Gastroesophageal sphincter (tissue), 4 donors: Measurements from ENCODE around the gene PBOV1. TPM values are rescaled to one million over a fixed set of nuclear protein-coding genes. Genes with fewer than 3 reads are reported as not detected.

ENCODE experiments used
- ATAC-seq: fragments of 150-250 bp; one replicate; pipeline ENCODE4 v1.9.1; 2016; ENCODE audit warnings: mild to moderate bottlenecking, moderate library complexity
- H3K27ac ChIP-seq, 4 donors: fragments of 200-600 bp; sonication (generic) in 3 of 4; 1 replicate in 3 of 4; 2 replicates in 1 of 4; pipeline ENCODE4 v1.5.1; 2016 to 2019
- H3K27me3 ChIP-seq: fragments of 200-600 bp; sonication (generic); one replicate; pipeline ENCODE4 v1.5.1; 2019
- H3K36me3 ChIP-seq, 2 donors: fragments of 200-600 bp; sonication (generic); one replicate each; pipeline ENCODE4 v1.5.1; 2019; ENCODE audit warnings: control low read depth in 1 of 2
- H3K4me1 ChIP-seq, 3 donors: fragments of 200-600 bp; sonication (generic); 1 replicate in 2 of 3; 2 replicates in 1 of 3; pipeline ENCODE4 v1.5.1; 2016 to 2019; ENCODE audit warnings: control low read depth in 2 of 3
- H3K4me3 ChIP-seq, 2 donors: fragments of 200-600 bp; sonication (generic); one replicate each; pipeline ENCODE4 v1.5.1; 2019; ENCODE audit warnings: mild to moderate bottlenecking in 1 of 2, moderate library complexity in 1 of 2
- H3K9me3 ChIP-seq, 3 donors: fragments of 200-600 bp; sonication (generic); one replicate each; pipeline ENCODE4 v1.5.1; 2017 to 2019; ENCODE audit warnings: control low read depth in 2 of 3
- CTCF ChIP-seq, 4 experiments: fragments of 200-600 bp in 2 of 4; fragments of 450-650 bp in 2 of 4; sonication (generic) in 1 of 4; IDR thresholded peaks; one replicate each; pipeline ENCODE4 v1.5.1; 2017 to 2019; ENCODE audit warnings: antibody characterized with exemption in 4 of 4, mild to moderate bottlenecking in 2 of 4, moderate library complexity in 2 of 4
- EP300 ChIP-seq: sonication (generic); formaldehyde crosslinking; IDR thresholded peaks from one replicate; pipeline ENCODE4 v1.6.1; 2017; ENCODE audit warnings: antibody characterized with exemption, mild to moderate bottlenecking
- POLR2A ChIP-seq, 2 donors: fragments of 450-650 bp; IDR thresholded peaks; one replicate each; pipeline ENCODE4 v1.6.1; 2017; ENCODE audit warnings: antibody characterized with exemption in 2 of 2, mild to moderate bottlenecking in 2 of 2, moderate library complexity in 1 of 2
- POLR2AphosphoS5 ChIP-seq: sonication (generic); formaldehyde crosslinking; IDR thresholded peaks from one replicate; pipeline ENCODE4 v1.6.1; 2017; ENCODE audit warnings: antibody characterized with exemption
- WGBS, 2 donors: methylation state at CpG; one replicate each; pipeline ENCODE4 v1.1.5; 2018; ENCODE audit warnings: low coverage in 1 of 2; 5-methylcytosine and 5-hydroxymethylcytosine counted together
- total RNA-seq, 4 donors: library from RNA; depleted of rRNA; stranded (reverse); fragments of >200 nt; gene quantifications; one replicate each; pipeline ENCODE4 v1.1.0, GENCODE V29; 2016

The PBOV1 gene
- total RNA-seq, 4 donors from 2014 or later: not detected

- no peak overlapping the region for H3K27ac ChIP-seq
- 92 to 96% methylated on average over 7 to 8 of the region's 8 CpGs for WGBS, 2 donors
- no peaks in the 10 kb centered on the region for H3K9me3 ChIP-seq
- no peak for ATAC-seq
- TF ChIP-seq POLR2AphosphoS5: no peak
- no peak for TF ChIP-seq EP300
- TF ChIP-seq POLR2A (IDR thresholded peaks at IDR 0.05): no peak
- no peak for TF ChIP-seq CTCF (IDR thresholded peaks at IDR 0.05)
- no peak overlapping the region for H3K4me3 ChIP-seq
- H3K36me3 ChIP-seq: no peaks in the 10 kb centered on the region
- H3K4me1 ChIP-seq: no peaks in the 10 kb centered on the region
- H3K27me3 ChIP-seq: no peaks in the 10 kb centered on the region
Measured at GRCh38 chr6:138227316-138227781, 9.1 kb upstream of the PBOV1 start.

- no peak for ATAC-seq
- H3K4me1 ChIP-seq: no peaks in the 10 kb centered on the region
- no peak overlapping the region for H3K4me3 ChIP-seq
- 81 to 85% methylated on average over 3 to 4 of the region's 4 CpGs for WGBS, 2 donors
- TF ChIP-seq POLR2A (IDR thresholded peaks at IDR 0.05) (no peak), POLR2AphosphoS5 (no peak), EP300 (no peak), CTCF (IDR thresholded peaks at IDR 0.05) (no peak)
- H3K36me3 ChIP-seq: no peaks in the 10 kb centered on the region
- no peaks in the 10 kb centered on the region for H3K9me3 ChIP-seq
- H3K27ac ChIP-seq: no peak overlapping the region
- no peaks in the 10 kb centered on the region for H3K27me3 ChIP-seq
Measured at GRCh38 chr6:138226700-138227315, 8.5 kb upstream of the PBOV1 start.

- ATAC-seq: no peak
- H3K27me3 ChIP-seq: no peaks in the 10 kb centered on the region
- H3K36me3 ChIP-seq: no peaks in the 10 kb centered on the region
- no peak for TF ChIP-seq POLR2AphosphoS5
- TF ChIP-seq EP300: no peak
- TF ChIP-seq CTCF (IDR thresholded peaks at IDR 0.05): no peak
- no peak for TF ChIP-seq POLR2A (IDR thresholded peaks at IDR 0.05)
- WGBS, 2 donors: 62 to 72% methylated on average over 2 to 3 of the region's 4 CpGs
- no peaks in the 10 kb centered on the region for H3K4me1 ChIP-seq
- H3K4me3 ChIP-seq: no peak overlapping the region
- no peak overlapping the region for H3K27ac ChIP-seq
- H3K9me3 ChIP-seq: no peaks in the 10 kb centered on the region
Measured at GRCh38 chr6:138225953-138226352, 7.7 kb upstream of the PBOV1 start.

- ATAC-seq: no peak
- WGBS, 2 donors: 66 to 72% methylated on average over 4 of the region's 4 CpGs
- Histone ChIP-seq H3K4me3 (no peak overlapping the region), H3K27ac (no peak overlapping the region), H3K4me1 (no peaks in the 10 kb centered on the region), H3K27me3 (no peaks in the 10 kb centered on the region), H3K36me3 (no peaks in the 10 kb centered on the region), H3K9me3 (no peaks in the 10 kb centered on the region)
- TF ChIP-seq EP300: no peak
- no peak for TF ChIP-seq POLR2A (IDR thresholded peaks at IDR 0.05)
Measured at GRCh38 chr6:138222901-138223546, 4.7 kb upstream of the PBOV1 start.

GRCh38 chr6:138219901-138220300 is 1.6 kb upstream of the PBOV1 start:
- Histone ChIP-seq H3K27me3 (no peaks in the 10 kb centered on the region), H3K27ac (no peak overlapping the region), H3K36me3 (no peaks in the 10 kb centered on the region), H3K9me3 (no peaks in the 10 kb centered on the region), H3K4me1 (no peaks in the 10 kb centered on the region), H3K4me3 (no peak overlapping the region)
- TF ChIP-seq POLR2A (IDR thresholded peaks at IDR 0.05) (no peak), POLR2AphosphoS5 (no peak), CTCF (IDR thresholded peaks at IDR 0.05) (no peak), EP300 (no peak)
- WGBS, 2 donors: 93 to 94% methylated on average over 4 of the region's 4 CpGs
- ATAC-seq: no peak
